ENCODE data around the gene LDHAL6B. TPM values are rescaled to one million over a fixed set of nuclear protein-coding genes. Genes with fewer than 3 reads are reported as not detected.

LDHAL6B gene
- total RNA-seq, 1 donor from 2014 or later = not detected

DNA sequence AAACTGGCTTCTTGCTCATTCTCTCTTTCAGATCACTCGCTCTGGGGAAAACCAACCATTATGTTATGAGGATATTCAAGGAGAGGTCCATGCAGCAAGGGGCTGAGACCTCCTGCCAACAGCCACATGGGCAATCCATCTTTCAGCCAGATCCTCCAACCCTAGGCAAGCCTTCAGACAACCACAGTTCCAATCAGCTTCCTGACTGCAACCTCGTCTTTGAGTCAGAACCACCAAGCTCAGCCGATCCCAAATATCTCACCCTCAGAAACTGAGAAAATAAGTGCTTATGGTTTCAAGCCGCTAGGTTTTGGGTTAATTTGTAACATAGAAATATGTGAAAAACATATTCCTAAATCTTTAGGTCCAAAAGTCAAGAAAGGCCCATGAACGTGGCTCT lies 10.3 kb downstream of the LDHAL6B start:
- no peak overlapping the region for H3K4me3 ChIP-seq (ENCODE audit: low read depth, low read length)
- DNase-seq (ENCODE audit: low read depth) = no peak
- no peak for TF ChIP-seq CTCF (conservative IDR thresholded peaks at IDR 0.05; ENCODE audit: low read depth, low read length)

DNA sequence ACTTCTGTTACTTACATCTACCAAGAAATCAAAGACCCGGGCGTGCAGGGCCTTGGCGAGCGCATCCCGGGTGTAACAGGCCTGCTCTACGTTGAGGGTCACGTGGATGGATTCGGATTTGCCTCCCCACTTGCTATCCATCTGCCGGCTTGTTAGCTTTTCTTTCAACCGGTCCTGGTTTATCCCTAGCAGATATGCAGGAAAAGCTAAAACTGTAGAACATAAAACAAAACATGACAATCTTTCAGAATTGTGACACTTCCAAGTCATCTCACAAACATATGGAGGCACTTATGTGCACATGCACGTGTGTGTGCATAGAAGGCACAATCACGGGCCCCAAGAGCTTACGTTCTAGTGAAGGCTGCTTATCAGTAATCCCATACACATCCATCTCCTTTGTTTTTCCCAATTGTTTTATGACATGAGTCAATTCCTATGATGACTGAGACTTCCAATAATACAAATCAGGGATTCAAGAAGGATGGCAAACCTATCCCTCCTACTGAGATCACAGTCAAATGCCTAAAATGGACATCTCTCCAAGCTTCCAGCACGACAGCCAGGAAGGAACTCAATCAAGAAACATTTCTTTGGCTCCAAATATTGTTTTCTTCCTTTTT lies 11.3 kb downstream of the LDHAL6B start:
- H3K4me3 ChIP-seq (ENCODE audit: low read depth, low read length) = no peak overlapping the region
- no peak for DNase-seq (ENCODE audit: low read depth)
- TF ChIP-seq CTCF (conservative IDR thresholded peaks at IDR 0.05; ENCODE audit: low read depth, low read length) = no peak

DNA sequence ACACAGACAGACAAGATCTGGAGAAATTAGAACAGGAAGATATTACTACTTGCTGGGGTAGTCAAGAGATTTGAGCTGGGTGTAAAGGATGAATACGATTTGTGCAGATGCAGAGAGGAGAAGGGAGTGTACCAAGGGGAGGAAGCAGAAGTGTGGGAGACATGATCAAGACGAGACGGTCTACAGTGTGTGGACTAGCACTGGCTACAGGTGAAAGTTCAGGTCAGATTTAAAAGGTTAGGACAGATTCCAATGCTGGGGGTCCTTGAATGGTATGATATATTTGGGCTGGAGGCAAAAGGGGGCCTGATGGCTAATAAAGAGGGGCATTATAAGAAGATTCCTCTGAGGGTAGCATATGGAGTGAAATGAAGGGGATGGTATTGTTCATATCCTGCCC lies 12.1 kb downstream of the LDHAL6B start:
- TF ChIP-seq CTCF (conservative IDR thresholded peaks at IDR 0.05; ENCODE audit: low read depth, low read length) = no peak
- no peak for DNase-seq (ENCODE audit: low read depth)
- no peak overlapping the region for H3K4me3 ChIP-seq (ENCODE audit: low read depth, low read length)

- DNase-seq (ENCODE audit: low read depth) = no peak
- no peak overlapping the region for H3K4me3 ChIP-seq (ENCODE audit: low read depth, low read length)
- TF ChIP-seq CTCF (conservative IDR thresholded peaks at IDR 0.05; ENCODE audit: low read depth, low read length) = no peak
Observed at GRCh38 chr15:59221511-59222505, 15.2 kb downstream of the LDHAL6B start.

DNA sequence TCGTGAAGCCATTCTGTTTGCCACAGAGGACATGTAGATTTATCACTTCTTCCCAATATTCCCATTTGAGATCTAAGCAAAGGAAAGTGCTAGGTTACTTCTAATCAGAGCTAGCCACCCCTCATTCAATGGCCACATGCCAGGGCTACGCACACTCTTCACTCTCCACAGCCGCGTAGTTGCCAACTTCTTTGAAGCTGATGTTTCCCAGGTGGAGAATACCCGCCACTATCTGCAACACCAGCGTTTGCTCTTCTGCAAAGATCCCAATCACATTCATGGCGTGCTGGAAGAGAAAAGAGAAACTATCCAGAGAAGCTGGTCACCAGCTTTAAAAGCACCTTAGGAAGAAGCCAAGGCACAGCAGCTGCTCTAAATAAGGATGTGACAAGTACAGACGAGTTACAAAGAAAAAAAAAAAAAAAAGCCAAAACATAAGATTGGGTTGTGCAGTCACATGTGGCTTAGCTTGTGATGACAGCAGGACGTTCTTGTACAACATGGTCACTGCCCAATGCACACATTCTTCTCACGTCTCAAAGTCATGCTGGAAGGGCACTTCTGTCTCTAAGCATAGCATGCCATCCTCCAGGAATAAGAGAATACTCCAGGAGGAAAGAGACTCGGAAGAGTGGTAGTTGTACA lies 16.4 kb downstream of the LDHAL6B start:
- TF ChIP-seq CTCF (conservative IDR thresholded peaks at IDR 0.05; ENCODE audit: low read depth, low read length) = no peak
- DNase-seq (ENCODE audit: low read depth) = no peak
- H3K4me3 ChIP-seq (ENCODE audit: low read depth, low read length) = no peak overlapping the region

GRCh38 chr15:59223736-59224135 lies 17.1 kb downstream of the LDHAL6B start:
- no peak for DNase-seq (ENCODE audit: low read depth)
- H3K4me3 ChIP-seq (ENCODE audit: low read depth, low read length) = no peak overlapping the region
- TF ChIP-seq CTCF (conservative IDR thresholded peaks at IDR 0.05; ENCODE audit: low read depth, low read length) = no peak
